NCI-H446 treated with DMSO at 0.1 percent for 48 hours (cell line): Measurements from ENCODE around the gene HVCN1.
"Not testable (repeated sequence)": the region's sequence is repeated elsewhere in the genome, so short reads cannot be mapped to it uniquely, and the experiment has no call there.

ENCODE experiments used
- DNase-seq: peaks from one replicate; lab custom pipeline; 2025; lab: John Stamatoyannopoulos, UW

The HVCN1 gene

DNA sequence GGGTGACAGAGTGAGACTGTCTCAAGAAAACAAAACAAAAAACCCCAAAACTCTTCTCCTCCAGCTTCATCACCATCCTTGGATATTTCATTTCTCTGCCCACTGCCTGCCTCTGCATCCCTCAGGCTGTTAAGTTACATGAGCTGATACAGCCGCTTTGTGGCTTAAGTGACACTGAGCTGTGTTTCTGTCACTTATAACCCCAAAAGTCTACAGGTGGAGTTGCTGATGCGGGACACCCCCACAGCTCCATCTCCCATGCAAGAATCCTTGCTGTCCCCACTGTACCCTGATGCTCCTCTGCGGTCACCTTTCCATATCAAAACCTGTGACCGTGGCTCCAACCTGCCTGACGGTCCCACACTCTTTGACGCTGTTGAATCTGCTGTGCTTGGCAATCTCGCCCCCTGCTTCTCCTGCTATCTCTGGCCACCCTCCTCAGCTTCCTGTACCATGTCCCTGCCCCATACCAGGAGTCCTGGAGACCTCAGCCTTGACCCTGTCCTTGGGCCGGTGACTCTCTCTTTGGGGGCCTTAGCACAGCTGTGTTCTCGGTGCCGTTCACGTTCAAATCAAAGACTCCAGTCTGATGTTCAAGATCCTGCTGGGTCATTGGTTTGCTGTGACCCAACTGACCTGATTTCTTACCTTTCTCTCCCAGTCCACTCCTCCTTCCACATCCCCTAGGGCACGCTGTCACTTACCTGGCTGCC lies 20.3 kb downstream of the HVCN1 start:
- no peak for DNase-seq

DNA sequence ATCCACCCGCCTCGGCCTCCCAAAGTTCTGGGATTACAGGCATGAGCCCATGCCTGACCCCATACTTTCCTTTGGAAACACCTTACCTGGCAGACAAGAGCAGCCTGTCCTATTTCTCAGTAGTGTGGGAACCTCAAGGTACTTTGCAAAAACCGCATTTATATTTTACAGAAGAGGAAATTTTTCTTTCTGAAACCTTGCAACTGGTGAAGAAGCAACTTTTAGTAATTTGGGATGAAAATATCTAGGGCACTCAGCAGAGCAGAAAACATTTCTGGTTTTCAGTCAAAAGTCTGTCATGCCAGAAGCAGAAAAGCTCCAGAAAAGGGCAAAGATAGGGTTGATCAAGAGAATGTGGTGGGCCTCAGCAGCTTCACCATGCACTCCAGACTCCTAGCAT lies 21.2 kb downstream of the HVCN1 start:
- DNase-seq, result no peak

DNA sequence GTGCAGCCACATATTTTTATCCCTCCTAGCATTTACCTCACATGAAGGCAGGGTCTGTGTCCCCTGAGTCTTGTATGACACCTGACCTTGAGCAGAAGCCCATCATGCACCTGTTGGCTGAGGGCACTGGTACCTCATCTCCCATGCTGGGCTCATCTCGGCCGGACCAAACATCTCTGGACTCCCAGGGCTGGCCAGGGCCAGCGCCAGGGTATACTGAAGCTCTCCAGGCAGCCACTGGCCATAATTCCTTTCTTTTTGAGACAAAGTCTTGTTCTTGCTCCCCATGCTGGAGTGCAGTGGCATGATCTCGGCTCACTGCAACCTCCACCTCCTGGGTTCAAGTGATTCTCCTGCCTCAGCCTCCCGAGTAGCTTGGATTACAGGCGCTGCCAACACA lies 22.0 kb downstream of the HVCN1 start:
- DNase-seq, result no peak

DNA sequence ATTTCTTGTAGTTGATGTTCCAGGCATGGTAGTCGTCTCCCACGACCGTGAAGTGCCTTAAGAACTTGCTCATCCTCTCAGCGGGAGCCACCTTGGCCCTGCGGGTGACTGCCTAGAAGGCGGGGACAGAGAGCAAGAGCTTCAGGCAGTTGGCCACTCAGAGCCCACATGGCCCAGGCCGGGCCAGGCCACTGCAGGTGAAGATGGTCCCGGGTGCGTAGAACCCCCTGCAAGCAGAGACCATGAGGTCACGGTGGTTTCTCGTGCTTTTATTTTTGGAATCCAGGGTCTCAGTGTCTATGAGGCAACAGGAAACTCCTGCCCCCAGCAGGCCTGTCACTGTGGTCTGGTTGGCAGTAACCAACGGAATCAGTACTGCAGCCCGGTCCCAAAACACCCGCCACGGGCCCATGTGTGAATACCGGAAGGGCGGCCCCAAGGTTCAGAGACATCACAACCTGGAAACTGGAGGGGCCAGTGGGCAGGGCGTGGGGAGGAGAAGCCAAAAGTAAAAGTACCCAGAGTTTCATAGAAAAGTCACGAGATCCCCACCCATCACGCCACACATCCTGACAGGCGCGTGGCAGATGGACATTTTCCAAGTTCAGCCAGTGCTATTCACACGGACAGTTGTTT lies 27.5 kb downstream of the HVCN1 start:
- no peak for DNase-seq

DNA sequence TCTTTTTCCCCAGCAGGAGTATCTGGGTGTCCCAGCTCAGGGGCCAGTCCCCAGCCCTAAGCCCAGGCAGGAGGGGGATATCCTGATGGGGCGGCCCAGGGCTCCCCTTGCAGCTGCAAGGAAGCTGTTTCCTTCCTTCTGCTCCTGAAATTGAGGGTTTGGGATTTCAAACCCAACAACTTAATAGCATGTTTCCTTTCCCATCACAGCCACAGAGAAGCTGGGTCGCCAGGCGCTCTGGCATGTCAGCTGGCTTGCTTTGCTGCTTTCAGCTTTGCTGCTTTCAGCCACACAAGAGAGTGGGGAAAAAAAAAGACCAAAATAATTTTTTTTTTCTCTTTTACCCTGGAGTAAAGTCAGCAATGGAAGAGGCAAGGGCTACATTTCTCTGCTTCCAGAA lies 30.0 kb downstream of the HVCN1 start:
- no peak for DNase-seq

DNA sequence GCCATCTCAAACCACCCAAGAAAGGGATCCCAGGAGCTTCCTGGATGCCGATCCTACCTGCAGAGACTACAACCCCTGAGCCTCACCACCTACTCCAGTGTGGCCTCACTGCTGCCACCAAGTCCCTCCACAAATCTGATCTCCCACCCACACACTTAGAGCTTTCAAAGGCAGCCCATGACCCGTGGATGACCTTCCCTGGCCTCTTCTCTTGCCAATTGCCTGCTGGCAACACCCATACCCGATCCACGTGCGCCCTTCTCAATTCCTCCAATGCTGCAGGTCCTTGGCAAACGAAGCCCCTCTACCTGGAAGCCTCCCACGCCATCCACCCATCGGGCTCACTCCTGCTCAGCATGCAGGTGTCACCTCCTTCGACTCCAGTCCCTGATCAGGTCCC lies 30.7 kb downstream of the HVCN1 start:
- no peak for DNase-seq

DNA sequence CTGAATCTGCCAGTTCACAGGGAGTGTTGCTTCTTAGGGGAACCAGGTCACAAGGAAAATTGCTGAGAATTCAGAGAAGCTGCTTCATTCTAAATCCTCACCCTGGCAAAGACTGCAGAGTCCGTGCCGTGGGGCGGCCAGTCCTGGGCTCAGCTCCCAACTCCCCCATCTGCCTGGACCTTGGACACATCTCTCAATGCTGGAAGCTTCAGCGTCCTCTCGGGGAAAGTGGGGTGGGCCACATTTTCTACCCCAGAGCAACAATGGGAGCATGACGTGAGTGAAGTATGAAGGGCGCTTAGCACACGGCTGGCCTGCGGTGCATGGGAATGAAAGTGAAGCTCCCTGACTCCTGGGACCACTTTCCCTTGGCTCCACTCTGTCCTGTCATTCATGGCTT lies 31.2 kb downstream of the HVCN1 start:
- DNase-seq, result no peak

DNA sequence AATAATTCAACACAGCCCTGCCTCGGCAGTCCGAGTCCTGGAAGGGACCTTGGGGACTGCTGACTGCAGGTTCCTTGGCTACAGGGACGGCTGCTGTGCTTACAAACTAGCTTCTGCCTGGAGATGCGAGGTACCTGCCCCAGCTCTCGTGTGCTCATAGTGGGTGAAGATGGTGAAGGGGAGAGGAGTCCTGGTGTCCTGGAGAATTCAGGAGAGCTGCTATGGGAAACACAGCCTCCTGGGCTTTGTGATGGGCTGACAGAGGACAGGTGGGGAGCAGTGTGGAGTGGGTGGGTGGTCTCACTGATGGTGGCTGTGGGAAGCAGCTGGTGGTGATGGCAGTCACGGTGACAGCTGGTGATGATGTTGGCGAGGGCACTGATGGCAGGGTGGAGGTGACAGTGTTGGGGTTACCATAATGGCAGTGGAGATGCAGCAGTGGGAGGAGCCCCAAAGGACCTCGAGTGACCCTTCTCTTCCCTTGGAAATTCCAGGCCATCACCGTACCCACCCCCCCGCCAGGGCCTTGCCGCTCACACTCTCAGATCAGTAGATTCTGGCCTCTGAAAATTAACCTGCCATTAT lies 32.8 kb downstream of the HVCN1 start:
- DNase-seq, result no peak

DNA sequence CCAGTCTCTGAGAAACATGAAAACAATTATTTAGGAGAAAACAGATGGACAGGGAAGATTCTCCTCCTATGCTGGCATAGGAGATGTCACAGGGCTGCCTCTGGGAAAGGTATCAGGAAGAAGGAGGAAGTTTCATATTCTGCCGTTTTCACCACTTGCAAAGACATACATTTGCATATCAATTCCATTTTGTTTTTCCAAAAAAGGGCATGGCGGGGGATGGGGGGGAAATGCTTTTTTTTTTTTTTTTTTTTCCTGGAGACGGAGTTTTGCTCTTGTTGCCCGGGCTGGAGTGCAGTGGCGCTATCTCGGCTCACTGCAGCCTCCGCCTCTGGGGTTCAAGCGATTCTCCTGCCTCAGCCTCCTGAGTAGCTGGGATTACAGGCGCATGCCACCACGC lies 34.7 kb downstream of the HVCN1 start:
- not testable (repeated sequence) for DNase-seq

DNA sequence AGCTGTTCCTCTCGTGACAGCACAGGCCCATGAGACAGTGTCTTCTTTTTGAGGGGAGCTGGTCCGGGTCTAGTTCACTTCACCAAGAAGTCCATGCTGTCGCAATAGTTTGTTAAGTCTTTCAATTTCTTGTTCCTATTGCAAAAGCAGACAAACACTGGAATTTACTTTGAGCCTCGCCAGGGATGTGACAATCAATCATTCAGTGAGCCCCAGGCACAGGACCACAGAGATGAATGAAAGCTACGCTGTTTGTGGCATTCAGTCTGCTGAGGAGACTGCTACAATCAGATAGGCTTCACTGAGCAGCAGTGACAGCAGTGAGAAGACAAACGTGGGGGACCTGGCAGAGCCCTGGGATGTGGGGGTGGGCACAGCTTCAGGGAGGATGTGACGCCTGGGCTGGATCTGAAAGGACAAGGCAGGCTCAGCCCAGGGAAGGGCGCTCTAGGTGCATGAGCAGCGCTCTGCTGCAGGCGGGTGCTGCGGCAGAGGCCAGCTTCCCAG lies 39.5 kb downstream of the HVCN1 start:
- DNase-seq, result no peak

DNA sequence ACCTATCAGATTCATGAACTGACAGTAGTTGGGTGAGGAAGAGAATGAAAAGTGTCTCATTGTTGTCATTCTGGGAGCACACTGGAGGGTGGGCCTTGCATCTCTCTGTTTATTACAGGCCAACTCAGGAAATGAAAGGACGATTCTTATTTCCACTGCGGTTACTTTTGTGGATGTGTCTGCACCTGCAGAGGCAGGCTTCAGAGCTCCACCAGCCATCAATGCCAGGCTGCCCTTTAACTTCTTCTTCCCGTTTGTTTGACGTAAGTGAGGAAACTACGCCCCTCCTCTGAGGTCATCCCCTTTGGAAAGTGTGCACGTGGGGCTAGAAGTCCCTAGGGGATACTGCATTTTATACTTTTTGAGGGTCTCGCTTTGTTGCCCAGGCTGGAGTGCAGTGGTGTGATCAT lies 41.3 kb downstream of the HVCN1 start:
- no peak for DNase-seq

DNA sequence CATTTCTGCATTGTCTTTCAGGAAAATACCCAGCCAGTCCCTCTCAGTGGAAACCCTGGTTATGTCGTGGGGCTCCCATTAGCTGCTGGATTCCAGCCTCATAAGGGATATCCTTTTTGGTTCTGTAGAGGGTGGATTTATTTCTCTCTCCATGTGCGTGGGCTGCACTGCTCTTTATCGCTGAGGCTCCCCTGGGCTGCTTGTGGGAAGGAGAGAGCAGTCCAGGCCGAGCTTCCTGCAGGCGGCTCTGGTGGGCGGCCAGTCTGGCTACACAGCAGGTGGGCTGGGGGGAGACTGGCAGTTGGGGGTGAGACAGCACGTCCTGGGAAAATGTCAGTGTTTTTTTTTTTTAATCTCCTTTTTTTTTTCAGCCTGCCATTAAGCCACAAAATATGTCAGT lies 47.4 kb downstream of the HVCN1 start:
- DNase-seq, result no peak

DNA sequence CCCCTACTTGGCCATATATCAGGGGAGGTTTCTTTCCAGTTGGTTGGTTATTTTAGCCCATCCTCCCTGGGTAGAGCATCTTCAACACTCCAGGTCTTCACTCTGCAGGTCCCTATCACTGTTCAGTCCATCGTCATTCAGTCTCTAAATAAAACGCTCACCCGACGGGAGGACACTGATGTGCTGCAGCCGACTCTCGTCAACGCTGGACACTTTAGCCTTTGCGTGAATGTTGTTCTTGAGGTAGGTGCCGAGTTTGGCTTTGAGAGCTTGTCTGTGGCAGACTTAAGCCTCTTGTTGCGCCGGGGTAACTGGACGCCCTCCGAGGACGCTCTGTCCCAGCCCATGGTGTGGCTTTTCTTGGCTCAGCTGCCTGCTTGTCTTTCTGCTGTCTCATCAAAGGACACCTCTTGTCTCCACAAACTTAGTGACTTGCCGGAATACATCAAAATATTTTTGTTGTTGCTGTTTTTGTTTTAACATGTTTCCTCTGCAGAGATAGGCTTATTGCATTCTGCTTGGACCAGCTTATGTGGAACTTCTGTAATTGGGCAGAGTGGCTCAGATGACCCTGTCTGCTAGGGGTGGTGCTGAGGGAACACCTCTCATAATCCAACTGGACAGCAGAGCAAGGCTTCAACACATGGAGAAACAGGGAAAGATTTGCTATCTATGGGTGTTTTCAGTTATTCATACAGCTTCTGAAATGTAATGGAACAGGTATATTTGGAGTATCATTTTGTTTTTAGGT lies 48.5 kb downstream of the HVCN1 start:
- no peak for DNase-seq

DNA sequence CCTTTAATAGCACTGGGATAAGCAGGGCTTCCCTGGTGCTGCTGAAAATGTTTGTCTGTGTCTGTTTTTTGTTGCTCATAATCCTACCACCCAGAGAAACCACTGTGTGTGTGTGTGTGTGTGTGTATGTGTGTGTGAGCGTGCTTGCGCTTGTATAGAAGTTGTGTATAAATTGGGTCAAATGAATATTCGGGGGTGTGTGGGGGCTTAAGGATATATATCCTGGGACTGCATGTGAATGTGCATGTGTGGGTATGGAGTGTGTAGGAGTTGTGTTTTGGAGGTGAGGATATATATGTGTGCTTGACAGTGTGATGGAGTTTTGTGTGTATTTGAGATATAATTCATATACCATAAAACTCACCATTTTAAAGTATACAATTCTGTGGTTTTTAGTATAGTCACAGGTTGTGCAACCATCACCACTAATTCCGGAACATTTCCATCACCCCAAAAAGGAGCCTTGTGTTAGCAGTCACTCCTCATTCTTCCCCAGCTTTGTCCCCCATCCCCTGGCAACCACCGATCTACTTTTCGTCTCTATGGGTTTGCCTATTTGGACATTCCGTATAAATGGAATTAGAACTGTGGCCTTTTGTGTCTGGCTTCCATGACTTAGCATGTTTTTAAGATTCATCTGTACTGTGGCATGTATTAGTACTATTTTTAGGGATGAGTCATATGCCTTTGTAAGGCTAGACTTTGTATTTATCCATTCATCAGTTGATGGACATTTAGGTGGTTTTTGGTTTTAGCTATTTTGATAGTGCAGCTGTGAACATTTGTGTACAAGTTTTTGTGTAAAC lies 49.4 kb downstream of the HVCN1 start:
- no peak for DNase-seq

DNA sequence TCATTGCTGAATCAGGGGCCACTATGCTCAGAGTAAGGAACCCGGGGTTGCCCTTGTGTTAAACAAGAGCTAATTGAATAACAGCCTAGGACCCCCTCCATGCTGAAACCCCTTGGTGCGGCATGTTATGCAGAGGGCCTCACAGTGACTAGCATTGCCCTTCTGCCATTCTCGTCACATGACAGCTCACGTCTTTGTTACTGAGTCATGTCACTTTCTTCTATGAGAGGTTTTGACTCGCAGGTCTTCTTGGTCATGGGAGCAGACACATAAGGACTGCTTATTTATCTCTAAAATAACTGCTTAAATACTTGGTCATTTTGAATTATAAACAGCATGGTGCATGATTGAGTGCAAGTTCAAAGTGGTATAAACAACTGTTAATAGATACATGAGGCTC lies 50.1 kb downstream of the HVCN1 start:
- no peak for DNase-seq

DNA sequence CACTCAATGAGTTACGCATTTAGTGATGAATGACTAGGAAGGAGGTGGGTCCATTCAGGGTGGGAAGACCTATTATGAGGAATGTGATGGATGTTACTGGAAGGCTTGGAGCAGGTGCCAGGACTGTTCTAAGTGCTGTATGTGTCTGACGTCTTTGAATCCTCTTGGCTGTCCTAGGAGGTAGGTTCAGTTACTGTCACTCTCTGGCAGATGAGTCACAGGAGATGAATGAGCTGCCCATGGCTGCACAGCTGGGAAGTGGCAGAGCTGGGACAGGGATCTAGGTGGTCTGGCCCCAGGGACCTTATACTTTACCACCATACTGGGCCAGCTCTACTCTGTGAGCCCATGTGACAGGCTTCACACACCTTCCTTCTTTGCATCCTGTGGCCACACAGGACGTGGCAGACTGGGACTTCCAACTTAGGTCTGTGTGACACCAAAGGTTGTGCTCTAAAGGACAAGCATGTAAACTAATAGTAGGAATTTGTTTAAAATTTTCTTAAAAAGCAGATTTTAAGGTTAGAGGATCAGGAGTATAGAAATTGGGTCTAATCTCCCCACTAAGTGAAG lies 51.0 kb downstream of the HVCN1 start:
- DNase-seq, result no peak

DNA sequence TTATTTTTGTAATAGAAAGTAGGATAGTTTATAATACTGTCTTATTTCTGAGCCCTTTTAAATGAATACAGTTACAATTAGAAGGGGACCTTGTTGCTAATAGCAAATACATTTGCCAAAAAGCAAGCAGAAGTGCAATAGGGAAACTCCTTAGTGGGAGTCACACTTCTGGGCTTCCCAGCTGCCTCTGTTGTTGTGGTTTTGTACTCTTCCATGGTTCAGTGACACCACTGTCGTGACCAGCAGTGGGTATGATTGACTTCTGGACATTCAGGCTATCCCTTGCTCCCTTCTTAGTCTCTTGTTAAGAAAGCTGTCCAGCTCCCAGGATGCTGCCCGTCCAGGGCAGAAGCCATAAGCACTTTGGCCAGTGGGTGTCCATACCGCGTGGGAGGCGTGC lies 52.4 kb downstream of the HVCN1 start:
- DNase-seq, result no peak

DNA sequence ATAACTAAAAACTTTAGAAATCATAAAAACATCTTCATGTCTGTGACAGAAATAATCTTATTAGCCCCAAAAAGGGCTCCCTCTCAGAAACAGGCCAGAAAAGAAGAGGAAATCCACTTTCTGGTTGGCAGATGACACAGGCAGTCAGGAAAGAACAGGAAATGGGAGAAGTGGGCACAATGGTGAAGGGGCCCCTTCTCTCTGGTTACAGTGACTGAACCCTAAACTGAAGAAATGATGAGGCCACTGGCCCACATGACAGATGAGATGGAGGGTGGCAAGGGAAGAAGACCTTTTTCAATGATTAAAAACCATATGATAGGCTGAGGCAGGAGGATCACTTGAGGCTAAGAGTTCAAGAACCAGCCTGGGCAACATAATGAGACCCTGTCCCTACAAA lies 53.9 kb downstream of the HVCN1 start:
- DNase-seq, result no peak

DNA sequence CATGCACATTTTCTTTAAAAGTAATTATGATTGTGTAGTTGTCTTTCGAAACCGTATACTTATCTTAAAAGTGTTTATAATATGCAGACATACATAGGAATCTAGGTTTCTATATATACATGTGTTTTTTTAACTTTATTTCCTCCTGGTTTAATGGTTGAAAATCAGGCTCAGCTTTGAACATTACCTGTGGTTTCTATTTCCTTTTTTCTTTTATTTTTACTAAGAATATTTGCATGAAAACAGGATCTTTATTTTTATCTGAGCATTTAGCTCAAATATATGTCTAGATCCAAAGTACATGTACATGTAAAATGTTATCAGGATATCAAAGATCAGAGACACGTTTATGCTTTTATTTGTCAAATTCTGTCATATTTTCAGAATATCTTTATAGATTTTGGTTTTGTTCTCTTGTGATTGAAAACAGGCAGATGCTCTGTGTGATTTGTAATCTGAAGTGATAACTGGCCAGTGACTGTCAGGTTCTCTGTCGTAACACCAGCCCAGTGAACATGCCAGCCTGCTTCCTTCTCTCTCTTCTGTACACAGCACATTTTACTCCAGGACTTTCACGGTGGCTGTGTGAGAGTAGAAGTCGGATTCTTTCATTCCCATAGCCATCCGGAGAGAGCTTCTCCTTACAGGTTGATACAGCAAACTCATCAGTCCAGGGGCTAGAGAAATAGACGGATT lies 61.3 kb downstream of the HVCN1 start:
- DNase-seq, result no peak

DNA sequence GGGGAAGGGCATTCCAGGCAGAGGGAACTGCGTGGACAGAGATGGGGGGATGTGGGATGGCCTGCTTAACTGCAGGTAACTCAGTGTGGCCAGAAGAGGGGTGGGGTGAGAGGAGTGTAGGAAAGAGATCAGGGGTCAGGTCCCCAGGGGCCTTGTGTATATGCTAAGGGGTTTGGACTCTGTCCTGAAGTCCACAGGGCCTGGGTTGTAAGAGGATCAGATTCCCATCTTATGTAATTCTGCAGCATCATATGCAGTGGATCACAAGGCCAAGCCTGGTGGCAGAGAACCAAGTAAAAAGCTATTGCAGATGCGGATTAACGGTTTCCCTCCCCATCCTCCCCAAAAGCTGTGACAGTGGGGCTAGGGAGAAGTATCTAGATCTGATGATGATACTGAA lies 66.3 kb downstream of the HVCN1 start:
- DNase-seq, result no peak

DNA sequence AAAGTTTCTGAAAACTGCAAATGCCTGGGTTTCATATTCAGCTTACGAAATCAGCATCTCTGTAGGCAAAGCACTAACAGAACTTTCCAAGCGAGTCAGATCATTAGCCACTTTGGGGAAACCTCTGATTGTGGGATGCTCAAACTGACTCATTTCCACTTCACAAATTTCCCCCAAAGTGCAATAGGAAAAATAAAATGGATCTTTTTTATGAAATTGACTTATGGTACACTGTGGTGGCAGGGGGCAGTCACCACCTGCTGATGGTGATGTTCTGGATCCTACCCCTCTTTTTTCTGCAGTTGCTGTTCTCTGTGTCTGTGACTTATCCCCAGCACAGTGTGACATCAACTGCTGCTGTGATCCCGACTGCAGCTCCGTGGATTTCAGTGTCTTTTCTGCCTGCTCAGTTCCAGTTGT lies 69.4 kb downstream of the HVCN1 start:
- no peak for DNase-seq
